ENCODE measurements around the gene RAB3IL1.

- TF ChIP-seq POLR2A (IDR thresholded peaks at IDR 0.05; ENCODE audit: borderline replicate concordance, extremely low read depth, insufficient read depth, insufficient read length) (no peak), CTCF (IDR thresholded peaks at IDR 0.05 in 2 of 3, conservative IDR thresholded peaks at IDR 0.05 in 1 of 3; ENCODE audit: borderline replicate concordance in 1 of 3, insufficient read depth in 1 of 3, low read depth in 2 of 3, low read length in 2 of 3) (peak; percentile 88 to 96 (median 92)), TCF7L2 (IDR thresholded peaks at IDR 0.05; ENCODE audit: borderline replicate concordance, extremely low read depth, insufficient read depth, insufficient read length) (no peak), EZH2phosphoT487 (IDR thresholded peaks at IDR 0.05; ENCODE audit: borderline replicate concordance) (no peak), MAX (IDR thresholded peaks at IDR 0.05) (no peak), REST (IDR thresholded peaks at IDR 0.05; ENCODE audit: low read depth) (no peak), EGR1 (IDR thresholded peaks at IDR 0.05; ENCODE audit: low read depth) (no peak), POLR2AphosphoS5 (IDR thresholded peaks at IDR 0.05; ENCODE audit: low read depth, low read length) (no peak), RAD21 (IDR thresholded peaks at IDR 0.05; ENCODE audit: low read depth) (peak; percentile 93)
Measured at GRCh38 chr11:61897387-61898246, 19.7 kb downstream of the RAB3IL1 start.

Measured in HCT116 (cell line).